Activated CD4-positive, alpha-beta T cell treated with anti-CD3 and anti-CD28 coated beads, Interleukin-2, amount 50 U/mL, for 16 hours (primary cell): Measurements from ENCODE around the gene SLC5A1.
"Not testable (repeated sequence)": the region's sequence is repeated elsewhere in the genome, so short reads cannot be mapped to it uniquely, and the experiment has no call there.

Experiments used
- DNase-seq: peaks from one replicate; pipeline ENCODE4 v3.0.0-alpha.2; 2020

SLC5A1 gene

GRCh38 chr22:32150647-32151046 is 107.6 kb downstream of the SLC5A1 start:
- not testable (repeated sequence) for DNase-seq

GRCh38 chr22:32151641-32152040 is 108.6 kb downstream of the SLC5A1 start:
- DNase-seq: not testable (repeated sequence)

- DNase-seq: not testable (repeated sequence)
Measured at GRCh38 chr22:32154727-32155126, 111.7 kb downstream of the SLC5A1 start.

GRCh38 chr22:32157632-32158031 is 114.6 kb downstream of the SLC5A1 start:
- DNase-seq: not testable (repeated sequence)

GRCh38 chr22:32158712-32159533 is 115.9 kb downstream of the SLC5A1 start, which contains the start of gene C22orf42:
C22orf42 (minus strand) TSS chr22:32159303; CDS start chr22:32159215, 88 bp downstream.
- no peak for DNase-seq

GRCh38 chr22:32160411-32160810 is 117.3 kb downstream of the SLC5A1 start:
- DNase-seq: not testable (repeated sequence)
